Activated CD8-positive, alpha-beta memory T cell treated with anti-CD3 and anti-CD28 coated beads, Interleukin-2, amount 50 U/mL, for 1 hour (primary cell): ENCODE measurements around the gene TPCN2.

Experiments used
- DNase-seq: peaks from one replicate; pipeline ENCODE4 v3.0.0-alpha.2; 2020; ENCODE audit errors: extremely low read depth

Gene TPCN2

DNA sequence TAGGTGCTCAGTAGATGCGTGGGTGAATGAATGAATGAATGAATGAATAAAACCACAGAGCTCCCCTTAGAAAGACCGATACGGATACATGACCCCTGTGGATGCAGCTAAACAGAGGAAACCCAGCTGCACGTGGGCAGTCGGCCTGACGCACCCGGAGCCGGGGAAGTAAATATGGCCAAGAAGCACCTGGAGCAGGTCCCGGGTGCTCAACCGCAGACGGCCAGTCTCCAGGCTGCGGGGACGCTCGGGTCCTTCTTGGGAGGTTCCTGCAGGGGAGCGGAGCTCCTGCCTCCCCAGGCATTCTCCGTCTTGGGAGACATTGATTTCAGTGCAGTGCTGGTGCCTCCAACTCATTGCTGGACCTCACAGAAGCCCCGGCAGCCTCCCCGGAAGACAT is 11.7 kb upstream of the TPCN2 start:
- no peak for DNase-seq

DNA sequence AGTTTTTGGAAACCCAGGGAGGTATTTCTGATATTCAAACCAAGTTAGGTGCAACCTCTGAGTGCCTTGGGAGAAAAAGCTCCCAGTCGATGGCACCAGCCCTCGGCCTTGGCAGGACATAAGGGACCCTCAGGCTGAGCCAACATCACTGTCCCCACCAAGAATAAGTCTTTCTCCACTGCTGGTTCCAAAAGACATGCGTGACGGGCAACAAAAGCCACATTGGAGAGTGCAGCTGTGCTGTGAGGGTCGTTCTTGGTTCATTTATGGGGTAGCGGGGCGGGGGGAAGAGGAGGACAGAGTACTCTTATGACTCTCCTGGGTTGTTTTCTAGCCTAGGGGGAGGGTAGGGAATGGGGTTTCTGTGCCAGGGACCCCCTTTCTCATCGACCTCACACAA is 11.2 kb upstream of the TPCN2 start:
- DNase-seq = no peak

GRCh38 chr11:69039501-69039900 is 9.2 kb upstream of the TPCN2 start:
- no peak for DNase-seq

GRCh38 chr11:69040051-69040450 is 8.7 kb upstream of the TPCN2 start:
- DNase-seq = no peak

- no peak for DNase-seq
These were observed 8.0 kb upstream of the TPCN2 start for GRCh38 chr11:69040581-69041260.

DNA sequence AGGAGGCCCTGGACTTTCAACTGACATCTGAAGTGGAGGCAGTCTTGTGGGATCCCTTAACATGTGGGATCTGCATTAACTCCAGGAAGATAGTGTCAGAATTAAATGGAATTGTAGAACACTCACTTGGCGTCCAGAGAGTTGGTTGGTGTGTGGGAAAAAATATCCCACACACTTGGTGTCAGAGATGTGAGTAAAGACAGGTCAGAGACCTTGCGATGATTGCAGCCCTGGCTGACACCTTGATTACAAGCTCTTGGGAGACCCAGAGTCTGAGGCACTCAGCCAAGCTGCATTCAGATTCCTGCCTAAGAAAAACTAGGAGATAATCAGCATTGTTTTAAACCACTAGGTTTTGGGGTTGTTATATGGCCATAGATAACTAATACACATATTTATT is 7.2 kb upstream of the TPCN2 start:
- no peak for DNase-seq

DNA sequence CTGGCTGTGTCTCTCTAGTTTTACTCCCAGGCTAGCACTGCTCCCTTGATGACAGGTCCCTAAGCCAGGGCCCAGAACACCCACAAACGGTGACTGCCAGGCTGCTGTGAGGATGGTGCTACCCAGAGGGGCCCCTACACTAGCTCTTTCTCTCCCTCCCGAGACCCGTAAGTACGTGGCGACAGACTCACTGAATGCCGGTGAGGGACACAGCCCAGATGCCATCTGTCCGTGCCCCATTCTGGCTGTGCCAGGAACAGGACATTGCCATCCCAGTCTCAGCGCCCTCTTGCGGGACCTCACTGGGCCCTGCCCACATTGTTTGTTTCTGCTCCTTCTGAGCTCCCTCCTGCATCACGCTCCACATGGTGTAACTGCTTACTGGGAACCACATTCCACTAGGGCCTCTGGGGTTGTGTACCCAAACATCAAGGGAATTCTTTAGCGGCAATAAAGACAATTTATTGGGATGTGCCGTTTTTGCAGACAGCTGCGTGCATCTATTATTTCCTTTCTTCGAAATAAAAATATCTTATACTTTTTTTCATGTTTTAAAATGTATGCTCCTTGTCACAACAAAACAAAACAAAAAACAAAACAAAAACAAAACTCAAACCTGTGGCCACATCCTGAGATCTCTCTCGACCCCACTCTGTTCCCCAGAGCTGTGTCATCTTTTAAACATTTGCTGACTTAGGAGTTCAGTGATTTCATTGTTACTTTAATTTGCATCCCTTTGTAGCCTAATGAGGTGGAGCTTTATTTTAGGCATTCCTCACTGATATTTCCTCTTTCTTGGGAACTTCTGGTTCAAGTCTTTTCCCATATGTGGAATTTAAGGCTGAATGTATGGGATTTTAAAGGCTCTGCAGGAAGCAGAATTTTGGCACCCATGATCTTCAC is 4.4 kb upstream of the TPCN2 start:
- DNase-seq = no peak

GRCh38 chr11:69048031-69048693 is 570 bp upstream of the TPCN2 start:
- DNase-seq = no peak

GRCh38 chr11:69049490-69049867 is 747 bp downstream of the TPCN2 start:
- DNase-seq = no peak

- no peak for DNase-seq
These were observed 2.1 kb downstream of the TPCN2 start for GRCh38 chr11:69050592-69051380.

- no peak for DNase-seq
These were observed 2.9 kb downstream of the TPCN2 start for GRCh38 chr11:69051381-69052342.

DNA sequence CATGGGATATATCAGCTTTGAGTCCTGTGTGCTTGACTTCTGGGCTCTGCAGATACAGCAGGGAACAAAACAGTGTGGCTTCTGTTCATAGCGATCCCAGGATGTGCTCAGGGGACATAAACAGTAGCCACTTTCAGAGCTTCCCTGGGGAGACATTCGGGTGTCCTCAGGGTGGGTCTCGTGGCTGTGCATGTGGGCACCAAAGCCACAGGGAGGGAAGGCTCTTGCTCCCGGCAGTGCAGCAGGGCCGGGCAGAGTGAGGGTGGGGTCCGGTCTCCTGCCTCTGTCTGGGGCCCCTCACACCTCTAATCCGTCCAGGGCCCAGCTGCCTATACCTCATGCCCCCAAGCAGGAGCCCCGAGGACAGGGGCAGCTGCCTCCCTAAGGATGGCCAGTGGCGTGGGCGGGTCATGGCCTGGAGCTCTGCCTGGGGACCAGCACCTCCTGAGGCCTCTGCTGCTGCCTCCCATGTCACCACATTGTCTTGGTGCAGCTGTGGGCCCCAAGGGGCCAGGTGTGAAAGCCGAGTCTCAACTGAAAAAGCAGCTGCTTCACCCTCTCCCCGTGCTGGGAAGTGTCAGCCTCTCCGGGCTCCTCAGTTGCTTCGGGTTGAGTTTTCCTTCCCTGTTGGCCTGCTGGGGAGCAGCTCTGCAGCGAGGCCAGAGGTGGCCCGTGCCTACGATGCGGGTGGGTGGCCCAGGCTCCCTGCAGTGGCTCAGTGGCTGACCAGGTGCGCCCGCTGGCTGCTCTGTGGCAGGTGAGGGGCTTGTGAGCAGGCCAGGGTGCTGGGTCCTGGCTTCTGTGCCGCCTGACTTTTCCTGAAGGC is 3.8 kb downstream of the TPCN2 start:
- DNase-seq = no peak

- no peak for DNase-seq
These were observed 4.4 kb downstream of the TPCN2 start for GRCh38 chr11:69053169-69053477.

DNA sequence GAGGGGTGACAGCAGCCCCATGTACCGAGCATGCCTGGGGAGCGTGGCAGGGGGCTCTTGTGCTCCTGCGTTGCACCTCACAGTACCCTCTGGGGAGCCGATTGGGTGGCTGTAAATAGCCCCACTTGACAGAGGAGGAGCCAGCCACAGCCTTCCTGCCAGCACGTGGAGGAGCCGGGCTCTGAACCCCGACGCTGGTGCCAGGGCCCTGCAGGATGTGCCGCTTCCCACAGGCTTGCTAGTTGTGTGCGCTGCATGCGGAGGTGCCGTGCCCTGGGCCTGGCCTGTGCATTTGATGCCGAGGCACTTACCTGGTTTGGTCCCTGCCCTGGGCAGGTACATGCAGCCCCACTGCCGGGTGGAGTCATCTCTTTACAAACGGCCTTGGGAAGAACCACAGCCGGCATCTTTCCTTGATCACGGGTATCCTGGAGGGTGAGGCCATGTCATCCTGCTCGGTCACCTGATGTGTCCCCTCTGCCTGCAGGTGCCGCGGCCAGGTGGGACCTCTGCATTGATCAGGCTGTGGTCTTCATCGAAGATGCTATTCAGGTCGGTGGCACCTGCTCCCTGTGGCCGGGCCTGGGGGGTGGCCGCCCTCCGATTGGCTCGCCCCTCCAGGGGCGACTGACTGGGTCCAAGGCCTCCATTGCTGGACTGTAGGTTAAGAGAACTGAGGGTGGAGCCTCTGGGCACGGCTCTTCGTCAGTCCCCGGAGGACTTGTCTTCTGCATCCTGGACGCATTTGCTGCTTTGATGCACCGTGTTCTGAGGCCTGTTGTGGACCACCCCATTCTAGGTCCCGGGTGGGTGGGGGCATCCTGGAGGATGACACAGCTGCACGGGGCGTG is 5.0 kb downstream of the TPCN2 start:
- DNase-seq = no peak

DNA sequence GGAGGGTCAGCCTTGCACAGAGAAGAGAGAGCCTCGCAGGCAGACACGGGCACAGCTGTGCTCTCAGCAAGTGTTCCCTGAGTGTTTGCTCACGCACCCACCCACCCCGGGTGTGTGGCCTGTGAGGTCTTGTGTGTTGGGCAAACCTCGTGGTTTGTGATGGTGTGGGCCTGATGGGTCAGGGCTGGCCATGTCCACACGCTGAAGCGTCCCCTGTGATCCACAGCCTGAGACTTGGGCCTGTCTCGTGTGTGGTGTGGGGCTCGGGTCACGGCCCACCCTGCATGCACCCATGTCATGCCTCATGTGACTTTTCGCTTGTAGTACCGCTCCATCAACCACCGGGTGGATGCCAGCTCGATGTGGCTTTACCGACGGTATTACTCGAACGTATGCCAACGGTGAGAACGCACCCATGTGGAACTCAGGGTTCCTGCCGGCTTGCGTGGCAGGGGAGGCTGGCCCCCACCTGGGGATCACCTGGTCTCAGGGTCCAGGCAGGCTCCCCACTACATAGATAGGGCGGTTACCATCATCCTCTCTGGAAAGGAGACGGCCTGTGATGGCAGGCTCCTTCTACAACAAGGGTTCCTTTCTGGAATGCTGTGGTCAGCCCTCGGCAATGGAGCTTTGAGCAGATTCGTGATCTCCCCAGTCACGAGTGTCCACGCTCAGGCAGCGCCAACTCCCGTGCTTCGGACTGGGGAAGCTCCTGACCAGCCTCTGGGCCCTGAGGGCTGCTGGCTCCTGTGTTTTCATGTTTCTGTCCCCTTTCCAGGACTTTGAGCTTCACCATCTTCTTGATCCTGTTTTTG is 5.9 kb downstream of the TPCN2 start:
- DNase-seq = no peak

- no peak for DNase-seq
These were observed 6.5 kb downstream of the TPCN2 start for GRCh38 chr11:69055212-69055586.

DNA sequence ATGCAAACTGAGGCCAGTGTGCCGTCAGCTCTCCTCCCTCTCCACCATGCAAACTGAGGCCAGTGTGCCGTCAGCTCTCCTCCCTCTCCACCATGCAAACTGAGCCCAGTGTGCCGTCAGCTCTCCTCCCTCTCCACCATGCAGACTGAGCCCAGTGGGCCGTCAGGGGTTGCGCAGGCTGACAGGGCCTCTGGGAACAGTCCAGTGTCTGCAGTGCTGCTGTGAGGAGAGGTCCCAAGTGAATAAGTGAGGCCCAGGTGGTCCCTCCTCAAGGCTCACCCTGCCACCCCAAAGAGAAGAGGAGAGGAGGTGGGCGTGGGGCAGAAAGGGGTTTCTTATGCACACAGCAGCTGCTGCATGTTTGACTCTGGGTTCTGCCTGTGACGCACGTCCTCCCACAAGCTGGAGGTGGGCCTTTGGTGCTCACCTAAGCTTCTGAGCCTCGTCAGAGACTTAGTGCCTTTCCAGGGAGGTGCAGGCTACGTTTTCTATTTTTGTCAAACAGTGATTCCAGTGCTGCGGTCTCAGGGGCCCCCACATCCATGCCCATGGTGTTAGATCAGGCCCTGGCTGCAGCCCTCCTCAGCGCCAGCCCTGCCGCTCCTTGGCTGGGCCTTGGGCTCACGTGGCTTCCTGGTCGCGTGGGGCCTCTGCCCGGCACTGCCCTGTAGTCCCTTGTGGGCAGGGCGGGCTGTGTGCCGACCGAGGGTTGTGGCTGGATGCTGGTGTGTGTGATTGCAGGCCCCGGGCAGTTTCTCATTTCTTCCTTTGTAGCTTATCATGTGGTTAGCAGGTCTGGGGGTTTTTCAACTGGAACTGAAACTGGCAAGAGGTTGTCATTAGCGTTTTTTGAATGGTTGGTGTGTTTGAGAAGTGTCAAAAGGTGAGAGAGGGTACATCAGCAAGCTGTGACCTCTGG is 7.1 kb downstream of the TPCN2 start:
- DNase-seq = no peak
